ENCODE data around the gene TUBA8. TPM values are rescaled to one million over a fixed set of nuclear protein-coding genes. Genes with fewer than 3 reads are reported as not detected.
"Not testable (repeated sequence)": the region's sequence is repeated elsewhere in the genome, so short reads cannot be mapped to it uniquely, and the experiment has no call there.

TUBA8 gene
- total RNA-seq, 1 experiment from 2014 or later = 0.06 TPM

DNA sequence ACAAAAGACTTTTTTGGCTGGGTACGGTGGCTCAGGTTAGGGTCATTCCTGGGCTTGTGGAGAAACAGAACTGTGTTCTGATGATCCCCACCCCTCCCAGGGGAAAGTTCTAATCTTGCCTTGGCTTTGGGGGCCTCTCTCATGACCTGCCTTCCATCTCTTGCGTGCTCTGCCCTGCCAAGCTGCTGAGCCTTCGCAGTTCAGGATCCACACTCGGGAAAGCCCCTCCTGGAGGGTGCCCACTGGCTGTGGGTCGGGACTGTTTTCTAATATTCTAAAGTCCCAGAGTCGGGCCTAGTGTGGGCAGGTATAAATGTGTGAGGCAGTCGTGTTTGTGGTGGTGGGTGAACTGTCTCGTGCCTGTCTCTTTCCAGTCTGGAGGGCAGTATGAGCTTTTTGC, 62.2 kb downstream of the TUBA8 start:
- DNase-seq (ENCODE audit: low spot score) = not testable (repeated sequence)

DNA sequence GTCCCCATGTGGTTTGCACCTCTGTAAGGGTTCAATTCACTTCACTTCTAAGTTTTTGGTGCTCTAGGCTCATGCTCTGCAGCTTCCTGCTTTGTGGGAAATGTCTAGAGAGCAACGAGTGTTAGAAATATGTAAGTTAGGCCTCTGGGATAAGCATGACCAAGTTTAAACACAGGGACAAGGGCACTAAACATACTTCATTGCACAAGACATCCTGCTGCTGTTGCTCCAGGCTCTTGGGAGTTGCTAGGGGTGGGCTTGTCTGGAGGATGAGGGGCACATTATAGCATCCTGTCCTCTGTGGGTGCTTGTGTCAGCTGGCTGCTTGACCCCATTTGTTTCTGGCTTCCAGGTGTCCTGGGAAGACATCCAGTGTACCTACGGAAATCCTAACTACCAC, 62.8 kb downstream of the TUBA8 start:
- not testable (repeated sequence) for DNase-seq (ENCODE audit: low spot score)

Other genes starting within 250 kb of the TUBA8 start
- gene MICAL3, start 86.2 kb upstream of the TUBA8 start, total RNA-seq (2014; rRNA removed; shearing (Covaris generic)) = 7.0 and 17.3 TPM in 2 replicates
- 8.5 and 8.6 TPM in 2 replicates for gene PEX26, start 32.8 kb upstream of the TUBA8 start, total RNA-seq (2014; rRNA removed; shearing (Covaris generic))
- gene USP18, start 39.4 kb downstream of the TUBA8 start, total RNA-seq (2014; rRNA removed; shearing (Covaris generic)) = 14.7 and 19.1 TPM in 2 replicates

Data from H4 (cell line).